ACC112 (cell line): Measurements from ENCODE around the gene PMEPA1.

Experiments
- H2AFZ ChIP-seq: fragments of 200-600 bp; sonication (generic); one replicate; pipeline ENCODE4 v1.6.0; 2017; ENCODE audit warnings: antibody characterized with exemption, low read length; ENCODE audit not compliant: unreplicated experiment
- H3K27ac ChIP-seq: fragments of 200-600 bp; sonication (generic); 2 replicates; pipeline ENCODE4 v1.5.1; 2014; ENCODE audit warnings: low read depth, mild to moderate bottlenecking, antibody characterized with exemption, low read length, moderate library complexity
- H3K27me3 ChIP-seq: fragments of 200-600 bp; sonication (generic); 2 replicates; pipeline ENCODE4 v1.6.1; 2014; ENCODE audit warnings: mild to moderate bottlenecking, antibody characterized with exemption, low read length, moderate library complexity, mixed read lengths; ENCODE audit not compliant: insufficient read depth
- H3K36me3 ChIP-seq: fragments of 200-600 bp; sonication (generic); 2 replicates; pipeline ENCODE4 v1.6.1; 2016; ENCODE audit warnings: mild to moderate bottlenecking, antibody characterized with exemption, low read length, moderate library complexity, mixed read lengths; ENCODE audit not compliant: insufficient read depth
- H3K4me1 ChIP-seq: fragments of 200-600 bp; sonication (generic); one replicate; pipeline ENCODE4 v1.6.1; 2016; ENCODE audit warnings: low read length, mixed read lengths; ENCODE audit not compliant: insufficient read depth, unreplicated experiment, control insufficient read depth
- H3K4me3 ChIP-seq: fragments of 200-600 bp; sonication (generic); 2 replicates; pipeline ENCODE4 v1.5.1; 2014; ENCODE audit warnings: mild to moderate bottlenecking, low read depth, low read length
- H3K79me2 ChIP-seq: fragments of 200-600 bp; sonication (generic); one replicate; pipeline ENCODE4 v1.6.0; 2016; ENCODE audit warnings: low read length; ENCODE audit not compliant: control insufficient read depth, unreplicated experiment, insufficient read depth

PMEPA1 gene

GRCh38 chr20:57709823-57710799, at the start of gene PMEPA1:
PMEPA1 (minus strand) TSS chr20:57710015; CDS start chr20:57709582, 433 bp downstream.
- peaks cover 3% of the 10 kb centered on the region for H3K79me2 ChIP-seq
- peak within 1 kb of the TSS; percentile 9; the same call in 1 of the 2 replicates for H3K27ac ChIP-seq
- peak within 1 kb of the TSS; percentile 83 for H3K4me3 ChIP-seq
- H3K4me1 ChIP-seq: peaks cover 25% of the 10 kb centered on the region
- H2AFZ ChIP-seq: peak within 1 kb of the TSS; percentile 81
- no peaks in the 10 kb centered on the region for H3K27me3 ChIP-seq
- H3K36me3 ChIP-seq: no peaks in the 10 kb centered on the region

GRCh38 chr20:57757767-57758166, 48.0 kb upstream of the PMEPA1 start:
- Histone ChIP-seq H3K79me2 (no peaks in the 10 kb centered on the region), H2AFZ (no peak overlapping the region), H3K4me3 (no peak overlapping the region), H3K27me3 (peaks cover 73% of the 10 kb centered on the region), H3K4me1 (no peaks in the 10 kb centered on the region), H3K36me3 (no peaks in the 10 kb centered on the region), H3K27ac (no peak overlapping the region)

- no peak overlapping the region for H2AFZ ChIP-seq
- peaks cover 71% of the 10 kb centered on the region for H3K27me3 ChIP-seq
- H3K36me3 ChIP-seq: no peaks in the 10 kb centered on the region
- no peaks in the 10 kb centered on the region for H3K79me2 ChIP-seq
- no peak overlapping the region for H3K4me3 ChIP-seq
- no peaks in the 10 kb centered on the region for H3K4me1 ChIP-seq
- H3K27ac ChIP-seq: no peak overlapping the region
Observed at GRCh38 chr20:57756921-57757320, 47.1 kb upstream of the PMEPA1 start.

GRCh38 chr20:57756213-57756612, 46.4 kb upstream of the PMEPA1 start:
- Histone ChIP-seq H2AFZ (no peak overlapping the region), H3K4me3 (no peak overlapping the region), H3K27ac (no peak overlapping the region), H3K79me2 (no peaks in the 10 kb centered on the region), H3K27me3 (peaks cover 78% of the 10 kb centered on the region), H3K4me1 (no peaks in the 10 kb centered on the region), H3K36me3 (no peaks in the 10 kb centered on the region)

GRCh38 chr20:57755609-57756008, 45.8 kb upstream of the PMEPA1 start:
- H3K27me3 ChIP-seq: peaks cover 78% of the 10 kb centered on the region
- H3K36me3 ChIP-seq: no peaks in the 10 kb centered on the region
- H2AFZ ChIP-seq: no peak overlapping the region
- H3K27ac ChIP-seq: no peak overlapping the region
- no peaks in the 10 kb centered on the region for H3K4me1 ChIP-seq
- H3K79me2 ChIP-seq: no peaks in the 10 kb centered on the region
- no peak overlapping the region for H3K4me3 ChIP-seq

- no peak overlapping the region for H3K4me3 ChIP-seq
- H2AFZ ChIP-seq: no peak overlapping the region
- H3K4me1 ChIP-seq: peaks cover 2% of the 10 kb centered on the region
- H3K27ac ChIP-seq: no peak overlapping the region
- H3K36me3 ChIP-seq: no peaks in the 10 kb centered on the region
- peaks cover 76% of the 10 kb centered on the region for H3K27me3 ChIP-seq
- no peaks in the 10 kb centered on the region for H3K79me2 ChIP-seq
Observed at GRCh38 chr20:57754190-57754589, 44.4 kb upstream of the PMEPA1 start.

GRCh38 chr20:57753332-57754164, 43.7 kb upstream of the PMEPA1 start:
- Histone ChIP-seq H3K27me3 (peaks cover 71% of the 10 kb centered on the region), H3K4me1 (peaks cover 7% of the 10 kb centered on the region), H2AFZ (no peak overlapping the region), H3K36me3 (no peaks in the 10 kb centered on the region), H3K79me2 (no peaks in the 10 kb centered on the region), H3K27ac (no peak overlapping the region), H3K4me3 (no peak overlapping the region)

- peaks cover 13% of the 10 kb centered on the region for H3K4me1 ChIP-seq
- no peak overlapping the region for H2AFZ ChIP-seq
- H3K36me3 ChIP-seq: no peaks in the 10 kb centered on the region
- H3K27me3 ChIP-seq: peaks cover 49% of the 10 kb centered on the region
- no peaks in the 10 kb centered on the region for H3K79me2 ChIP-seq
- H3K27ac ChIP-seq: no peak overlapping the region
- H3K4me3 ChIP-seq: no peak overlapping the region
Observed at GRCh38 chr20:57751411-57751810, 41.6 kb upstream of the PMEPA1 start.

GRCh38 chr20:57749869-57750268, 40.1 kb upstream of the PMEPA1 start:
- H2AFZ ChIP-seq: no peak overlapping the region
- H3K36me3 ChIP-seq: no peaks in the 10 kb centered on the region
- no peak overlapping the region for H3K27ac ChIP-seq
- H3K27me3 ChIP-seq: peaks cover 34% of the 10 kb centered on the region
- no peak overlapping the region for H3K4me3 ChIP-seq
- H3K79me2 ChIP-seq: no peaks in the 10 kb centered on the region
- H3K4me1 ChIP-seq: peaks cover 13% of the 10 kb centered on the region

- no peaks in the 10 kb centered on the region for H3K79me2 ChIP-seq
- no peaks in the 10 kb centered on the region for H3K36me3 ChIP-seq
- peaks cover 29% of the 10 kb centered on the region for H3K27me3 ChIP-seq
- peak overlapping the region; percentile 83 for H2AFZ ChIP-seq
- peak overlapping the region; percentile 76 for H3K4me3 ChIP-seq
- peaks cover 13% of the 10 kb centered on the region for H3K4me1 ChIP-seq
- no peak overlapping the region for H3K27ac ChIP-seq
Observed at GRCh38 chr20:57749131-57749690, 39.4 kb upstream of the PMEPA1 start.
